GM12891 (cell line): ENCODE results near the gene MTCH2.

Experiments used
- DNase-seq: peaks from one replicate; pipeline ENCODE4 v3.0.0; 2011; ENCODE audit warnings: low spot score; ENCODE audit not compliant: insufficient read length
- FAIRE-seq: peaks from 2 replicates; lab custom pipeline; 2011; peaks lifted over from hg19 to GRCh38; lab: Jason Lieb, UNC
- PAX5 ChIP-seq: IDR thresholded peaks from 2 replicates; pipeline ENCODE4 v1.6.1; 2011; ENCODE audit warnings: low read length, moderate library complexity, mild to moderate bottlenecking; ENCODE audit not compliant: insufficient read depth, severe bottlenecking
- POLR2A ChIP-seq: IDR thresholded peaks from 2 replicates; pipeline ENCODE4 v1.6.1; 2011; ENCODE audit warnings: low read depth, low read length, control low read depth
- POLR2AphosphoS5 ChIP-seq: IDR thresholded peaks from 2 replicates; pipeline ENCODE4 v1.6.1; 2011; ENCODE audit warnings: low read depth, low read length, control low read depth
- POU2F2 ChIP-seq: IDR thresholded peaks from 2 replicates; pipeline ENCODE4 v1.6.1; 2011; ENCODE audit warnings: low read depth, mild to moderate bottlenecking, control low read depth, low read length, moderate library complexity
- SPI1 ChIP-seq: IDR thresholded peaks from 2 replicates; pipeline ENCODE4 v1.6.1; 2011; ENCODE audit warnings: low read depth, low read length, control low read depth
- TAF1 ChIP-seq: IDR thresholded peaks from 2 replicates; pipeline ENCODE4 v1.6.1; 2011; ENCODE audit warnings: low read depth, low read length, control low read depth

Gene MTCH2

GRCh38 chr11:47571895-47572294 lies 70.5 kb downstream of the MTCH2 start:
- TF ChIP-seq PAX5 (no peak), POLR2A (no peak), POU2F2 (no peak), SPI1 (no peak), POLR2AphosphoS5 (no peak), TAF1 (no peak)
- no peak for FAIRE-seq
- DNase-seq = no peak

GRCh38 chr11:47571357-47571729 lies 71.0 kb downstream of the MTCH2 start:
- DNase-seq = no peak
- FAIRE-seq = no peak
- TF ChIP-seq POLR2A = no peak
- no peak for TF ChIP-seq SPI1
- no peak for TF ChIP-seq POLR2AphosphoS5
- no peak for TF ChIP-seq PAX5
- TF ChIP-seq TAF1 = no peak
- no peak for TF ChIP-seq POU2F2

GRCh38 chr11:47570651-47571356 lies 71.6 kb downstream of the MTCH2 start:
- no peak for FAIRE-seq
- DNase-seq = no peak
- TF ChIP-seq PAX5 = no peak
- TF ChIP-seq POU2F2 = no peak
- no peak for TF ChIP-seq POLR2A
- TF ChIP-seq POLR2AphosphoS5 = no peak
- TF ChIP-seq SPI1 = no peak
- no peak for TF ChIP-seq TAF1

- TF ChIP-seq POU2F2 (no peak), SPI1 (no peak), POLR2A (no peak), POLR2AphosphoS5 (no peak), PAX5 (no peak), TAF1 (no peak)
- no peak for DNase-seq
- FAIRE-seq = no peak
Measured at GRCh38 chr11:47569646-47570045, 72.7 kb downstream of the MTCH2 start.
